Measurements from ENCODE around the gene TCF12. TPM values are rescaled to one million over a fixed set of nuclear protein-coding genes. Genes with fewer than 3 reads are reported as not detected.

The TCF12 gene
- total and polyA plus RNA-seq, 7 experiments from 2014 or later, result 51.3 to 99.4 (median 79.9) TPM

DNA sequence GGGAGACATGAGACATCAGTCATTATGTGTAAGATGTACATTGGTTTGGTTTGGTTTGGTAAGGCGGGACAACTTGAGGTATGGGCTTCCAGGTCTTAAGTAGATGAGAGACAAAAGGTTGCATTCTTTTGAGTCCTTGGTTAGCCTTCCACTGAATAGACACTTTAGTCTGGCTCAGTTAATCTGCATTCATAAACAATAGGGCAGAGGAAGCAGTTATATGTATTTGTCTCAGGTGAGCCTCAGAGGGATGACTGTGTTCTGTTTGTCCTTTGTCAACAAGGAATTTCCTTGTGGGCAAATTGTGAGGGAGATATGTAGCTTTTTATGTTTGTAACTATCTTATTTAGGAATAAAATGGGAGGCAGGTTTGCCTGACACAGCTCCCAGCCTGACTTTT lies 50.4 kb downstream of the TCF12 start:
- DNase-seq (no peak), ATAC-seq (no peak)
- Histone ChIP-seq H3K4me1 (ENCODE audit: control insufficient read depth in 2 of 2, insufficient read depth in 2 of 2, low read length in 2 of 2) (peaks cover 0 to 10% of the 10 kb centered on the region in 2 donors), H3K9me3 (ENCODE audit: control insufficient read depth in 2 of 3, low read length in 3 of 3) (no peaks in the 10 kb centered on the region), H3K27ac (ENCODE audit: low read depth, low read length) (no peak overlapping the region), H3K36me3 (ENCODE audit: control insufficient read depth in 2 of 3, insufficient read depth in 3 of 3, low read length in 3 of 3) (no peaks in the 10 kb centered on the region), H3K27me3 (ENCODE audit: control insufficient read depth in 2 of 2, insufficient read depth in 2 of 2, low read length in 2 of 2) (no peaks in the 10 kb centered on the region), H3K4me3 (ENCODE audit: low read length) (no peak overlapping the region)
- CTCF ChIA-PET, result no interaction called here
- H3K27ac Mint-ChIP-seq, result peak overlapping the region in 1 of 9 donors; percentile 57
- peaks cover 0 to 9% (median 5%) of the 10 kb centered on the region in 5 donors for H3K36me3 Mint-ChIP-seq
- no peaks in the 10 kb centered on the region for H3K27me3 Mint-ChIP-seq
- no peaks in the 10 kb centered on the region for H3K9me3 Mint-ChIP-seq
- H3K4me3 Mint-ChIP-seq, result peak overlapping the region in 1 of 10 donors; percentile 22
- peaks cover 34 to 79% (median 72%) of the 10 kb centered on the region in 7 donors for H3K4me1 Mint-ChIP-seq
- intact Hi-C loops (cut with micrococcal nuclease), result no loop called here
- POLR2A ChIA-PET, result no interaction called here

DNA sequence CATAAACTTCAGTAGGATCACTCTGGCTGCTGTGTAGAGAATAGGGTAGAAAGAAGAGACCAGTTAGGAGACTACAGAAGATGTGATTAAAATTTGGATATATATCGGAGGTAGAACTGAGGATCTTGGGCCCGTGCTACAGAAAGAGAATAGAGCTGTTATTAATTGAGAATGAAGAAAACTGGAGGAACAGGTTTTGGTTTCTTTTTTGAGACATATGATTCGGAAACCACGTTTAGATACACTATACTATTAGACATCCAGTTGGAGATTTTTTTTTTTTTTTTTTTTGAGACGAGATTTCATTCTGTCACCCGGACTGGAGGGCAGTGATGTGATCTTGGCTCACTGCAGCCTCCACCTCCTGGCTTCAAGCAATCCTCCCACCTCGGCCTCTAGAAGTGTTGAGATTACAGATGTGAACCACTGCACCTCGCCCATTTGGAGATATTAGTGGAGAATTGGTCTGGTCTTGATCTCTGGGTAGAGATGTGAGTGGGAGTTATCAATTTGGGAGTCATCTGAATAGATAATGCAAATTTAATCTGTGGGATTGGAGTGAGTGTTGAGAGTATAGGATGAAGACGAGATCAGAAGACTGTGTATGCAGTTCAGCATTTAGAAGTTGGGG lies 50.9 kb downstream of the TCF12 start:
- CTCF ChIA-PET, result no interaction called here
- no peak for ATAC-seq
- Histone ChIP-seq H3K27me3 (ENCODE audit: control insufficient read depth in 2 of 2, insufficient read depth in 2 of 2, low read length in 2 of 2) (no peaks in the 10 kb centered on the region), H3K4me1 (ENCODE audit: control insufficient read depth in 2 of 2, insufficient read depth in 2 of 2, low read length in 2 of 2) (peaks cover 0 to 6% of the 10 kb centered on the region in 2 donors), H3K27ac (ENCODE audit: low read depth, low read length) (no peak overlapping the region), H3K4me3 (ENCODE audit: low read length) (no peak overlapping the region), H3K9me3 (ENCODE audit: control insufficient read depth in 2 of 3, low read length in 3 of 3) (no peaks in the 10 kb centered on the region), H3K36me3 (ENCODE audit: control insufficient read depth in 2 of 3, insufficient read depth in 3 of 3, low read length in 3 of 3) (no peaks in the 10 kb centered on the region)
- H3K36me3 Mint-ChIP-seq, result peaks cover 0 to 9% (median 5%) of the 10 kb centered on the region in 5 donors
- H3K4me1 Mint-ChIP-seq, result peaks cover 34 to 79% (median 71%) of the 10 kb centered on the region in 7 donors
- intact Hi-C loops (cut with micrococcal nuclease), result no loop called here
- POLR2A ChIA-PET, result no interaction called here
- no peaks in the 10 kb centered on the region for H3K27me3 Mint-ChIP-seq
- DNase-seq, result no peak
- peak overlapping the region in 1 of 10 donors; percentile 22 for H3K4me3 Mint-ChIP-seq
- H3K9me3 Mint-ChIP-seq, result no peaks in the 10 kb centered on the region
- H3K27ac Mint-ChIP-seq, result peak overlapping the region in 1 of 9 donors; percentile 70

DNA sequence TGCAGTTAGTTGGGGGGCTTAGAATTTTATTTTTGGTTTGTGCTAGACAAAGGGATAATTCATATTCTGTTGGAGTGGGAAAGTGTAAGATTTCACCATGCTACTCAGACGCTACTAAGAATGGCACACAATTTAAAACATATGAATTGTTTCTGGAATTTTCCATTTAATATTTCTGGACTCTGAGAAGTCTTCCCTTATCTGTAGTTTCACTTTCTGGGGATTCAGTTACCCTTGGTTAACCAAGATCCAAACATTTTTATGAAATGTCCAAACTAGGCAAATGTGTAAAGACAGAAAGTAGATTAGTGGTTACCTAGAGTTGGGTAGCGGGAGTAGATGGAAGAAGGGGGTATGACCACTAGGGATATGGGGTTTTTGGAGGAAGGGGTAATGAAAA lies 53.1 kb downstream of the TCF12 start:
- H3K4me3 ChIP-seq (ENCODE audit: low read length), result no peak overlapping the region
- H3K27ac Mint-ChIP-seq, result peak overlapping the region in 1 of 9 donors; percentile 69
- ChIA-PET POLR2A (no interaction called here), CTCF (no interaction called here)
- DNase-seq (no peak), ATAC-seq (no peak)
- H3K36me3 Mint-ChIP-seq, result peaks cover 0 to 9% (median 5%) of the 10 kb centered on the region in 5 donors
- H3K36me3 ChIP-seq (ENCODE audit: control insufficient read depth in 2 of 3, insufficient read depth in 3 of 3, low read length in 3 of 3), result no peaks in the 10 kb centered on the region
- H3K27ac ChIP-seq (ENCODE audit: low read depth, low read length), result no peak overlapping the region
- H3K9me3 ChIP-seq (ENCODE audit: control insufficient read depth in 2 of 3, low read length in 3 of 3), result no peaks in the 10 kb centered on the region
- H3K4me1 Mint-ChIP-seq, result peaks cover 32 to 76% (median 68%) of the 10 kb centered on the region in 7 donors
- H3K27me3 ChIP-seq (ENCODE audit: control insufficient read depth in 2 of 2, insufficient read depth in 2 of 2, low read length in 2 of 2), result no peaks in the 10 kb centered on the region
- intact Hi-C loops (cut with micrococcal nuclease), result no loop called here
- H3K9me3 Mint-ChIP-seq, result no peaks in the 10 kb centered on the region
- no peaks in the 10 kb centered on the region for H3K27me3 Mint-ChIP-seq
- peaks cover 0 to 5% of the 10 kb centered on the region in 2 donors for H3K4me1 ChIP-seq (ENCODE audit: control insufficient read depth in 2 of 2, insufficient read depth in 2 of 2, low read length in 2 of 2)
- H3K4me3 Mint-ChIP-seq, result no peak overlapping the region

DNA sequence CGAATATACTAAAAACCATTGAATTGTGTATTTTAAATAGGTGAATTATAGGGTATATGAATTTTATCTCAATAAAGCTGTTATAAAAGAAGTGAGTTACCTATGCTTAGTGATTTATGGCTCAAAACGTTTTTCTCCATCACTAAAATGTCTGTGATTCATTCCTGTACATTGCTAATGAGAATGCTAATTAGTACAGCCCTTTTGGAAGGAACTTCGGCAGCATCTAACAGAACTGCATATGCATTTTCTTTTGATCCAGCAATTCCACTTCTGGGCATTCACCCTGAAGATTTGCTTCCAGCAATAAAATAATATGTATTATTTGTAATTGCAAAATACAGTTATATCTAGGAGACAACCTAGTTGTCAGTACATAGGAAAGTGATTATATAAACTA lies 53.6 kb downstream of the TCF12 start:
- intact Hi-C loops (cut with micrococcal nuclease), result loop anchor here in 1 of 2 donors (2.0 kb wide), 1 partner anchor 13 kb away; no protein-coding TSS in a partner anchor
- no peaks in the 10 kb centered on the region for H3K36me3 ChIP-seq (ENCODE audit: control insufficient read depth in 2 of 3, insufficient read depth in 3 of 3, low read length in 3 of 3)
- no peaks in the 10 kb centered on the region for H3K9me3 ChIP-seq (ENCODE audit: control insufficient read depth in 2 of 3, low read length in 3 of 3)
- ChIA-PET CTCF (no interaction called here), POLR2A (no interaction called here)
- Mint-ChIP-seq H3K4me1 (peaks cover 32 to 80% (median 69%) of the 10 kb centered on the region in 7 donors), H3K27me3 (no peaks in the 10 kb centered on the region), H3K9me3 (no peaks in the 10 kb centered on the region), H3K4me3 (no peak overlapping the region), H3K36me3 (peaks cover 0 to 9% (median 5%) of the 10 kb centered on the region in 5 donors), H3K27ac (peak overlapping the region in 2 of 9 donors; percentile 0 to 13)
- H3K4me1 ChIP-seq (ENCODE audit: control insufficient read depth in 2 of 2, insufficient read depth in 2 of 2, low read length in 2 of 2), result peaks cover 0 to 5% of the 10 kb centered on the region in 2 donors
- no peaks in the 10 kb centered on the region for H3K27me3 ChIP-seq (ENCODE audit: control insufficient read depth in 2 of 2, insufficient read depth in 2 of 2, low read length in 2 of 2)
- DNase-seq (no peak), ATAC-seq (no peak)
- H3K27ac ChIP-seq (ENCODE audit: low read depth, low read length), result no peak overlapping the region
- no peak overlapping the region for H3K4me3 ChIP-seq (ENCODE audit: low read length)

DNA sequence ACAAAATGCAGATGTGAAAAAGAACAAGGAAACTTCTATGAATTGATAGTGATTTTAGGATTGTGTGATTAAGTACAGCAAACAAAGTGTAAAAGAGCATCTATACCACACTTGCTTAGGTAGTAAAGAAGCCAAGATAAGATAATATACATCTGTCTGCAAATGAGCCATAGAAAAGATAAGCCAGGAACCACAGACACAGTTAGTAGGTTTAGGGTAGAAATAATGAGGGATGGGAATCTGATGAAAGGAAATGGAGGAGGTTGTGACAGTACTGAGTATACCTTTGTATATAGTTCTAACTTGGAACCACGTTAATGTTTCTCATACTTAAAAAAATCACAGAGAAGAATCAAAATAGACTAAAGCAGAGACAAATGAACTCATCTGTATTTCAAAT lies 54.0 kb downstream of the TCF12 start:
- POLR2A ChIA-PET, result no interaction called here
- no peak for DNase-seq
- CTCF ChIA-PET, result no interaction called here
- Histone ChIP-seq H3K27ac (ENCODE audit: low read depth, low read length) (no peak overlapping the region), H3K4me3 (ENCODE audit: low read length) (no peak overlapping the region), H3K4me1 (ENCODE audit: control insufficient read depth in 2 of 2, insufficient read depth in 2 of 2, low read length in 2 of 2) (peaks cover 0 to 5% of the 10 kb centered on the region in 2 donors), H3K36me3 (ENCODE audit: control insufficient read depth in 2 of 3, insufficient read depth in 3 of 3, low read length in 3 of 3) (no peaks in the 10 kb centered on the region), H3K9me3 (ENCODE audit: control insufficient read depth in 2 of 3, low read length in 3 of 3) (no peaks in the 10 kb centered on the region), H3K27me3 (ENCODE audit: control insufficient read depth in 2 of 2, insufficient read depth in 2 of 2, low read length in 2 of 2) (no peaks in the 10 kb centered on the region)
- peak overlapping the region in 4 of 9 donors; percentile 0 to 33 (median 9) for H3K27ac Mint-ChIP-seq
- H3K4me3 Mint-ChIP-seq, result peak overlapping the region in 1 of 10 donors; percentile 1
- peaks cover 30 to 80% (median 65%) of the 10 kb centered on the region in 7 donors for H3K4me1 Mint-ChIP-seq
- no peak for ATAC-seq
- H3K36me3 Mint-ChIP-seq, result peaks cover 0 to 8% (median 5%) of the 10 kb centered on the region in 5 donors
- no peaks in the 10 kb centered on the region for H3K27me3 Mint-ChIP-seq
- intact Hi-C loops (cut with micrococcal nuclease), result loop anchor here in 1 of 2 donors (2.0 kb wide), 1 partner anchor 14 kb away; no protein-coding TSS in a partner anchor
- H3K9me3 Mint-ChIP-seq, result no peaks in the 10 kb centered on the region

DNA sequence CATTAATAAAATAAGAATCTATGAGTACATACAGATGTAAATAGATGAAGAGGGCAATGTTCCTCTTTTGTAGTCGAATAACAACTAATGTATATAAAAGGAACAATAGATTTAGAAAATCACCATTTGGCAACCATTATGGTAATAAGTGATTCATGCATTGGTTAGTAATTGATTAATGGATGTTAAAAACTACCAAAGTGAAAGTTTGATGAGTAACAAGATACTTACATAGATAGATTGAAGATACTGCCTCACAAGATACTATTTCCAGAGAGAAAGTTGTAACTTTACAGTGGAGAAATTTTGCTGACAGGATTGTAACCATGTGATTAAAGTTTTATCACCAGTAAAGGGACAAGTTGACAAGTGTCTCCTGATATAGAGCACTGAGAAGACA lies 55.0 kb downstream of the TCF12 start:
- H3K27ac ChIP-seq (ENCODE audit: low read depth, low read length), result no peak overlapping the region
- H3K36me3 Mint-ChIP-seq, result peaks cover 0 to 8% (median 5%) of the 10 kb centered on the region in 5 donors
- peaks cover 0 to 5% of the 10 kb centered on the region in 2 donors for H3K4me1 ChIP-seq (ENCODE audit: control insufficient read depth in 2 of 2, insufficient read depth in 2 of 2, low read length in 2 of 2)
- H3K36me3 ChIP-seq (ENCODE audit: control insufficient read depth in 2 of 3, insufficient read depth in 3 of 3, low read length in 3 of 3), result no peaks in the 10 kb centered on the region
- ATAC-seq, result no peak
- ChIA-PET CTCF (no interaction called here), POLR2A (no interaction called here)
- no peak overlapping the region for H3K4me3 ChIP-seq (ENCODE audit: low read length)
- H3K4me1 Mint-ChIP-seq, result peaks cover 29 to 72% (median 57%) of the 10 kb centered on the region in 7 donors
- H3K27ac Mint-ChIP-seq, result no peak overlapping the region
- no peaks in the 10 kb centered on the region for H3K9me3 Mint-ChIP-seq
- no peak overlapping the region for H3K4me3 Mint-ChIP-seq
- H3K27me3 Mint-ChIP-seq, result no peaks in the 10 kb centered on the region
- no peak for DNase-seq
- intact Hi-C loops (cut with micrococcal nuclease), result loop anchor here in 1 of 2 donors (2.0 kb wide), 1 partner anchor 15 kb away; no protein-coding TSS in a partner anchor
- no peaks in the 10 kb centered on the region for H3K27me3 ChIP-seq (ENCODE audit: control insufficient read depth in 2 of 2, insufficient read depth in 2 of 2, low read length in 2 of 2)
- no peaks in the 10 kb centered on the region for H3K9me3 ChIP-seq (ENCODE audit: control insufficient read depth in 2 of 3, low read length in 3 of 3)

DNA sequence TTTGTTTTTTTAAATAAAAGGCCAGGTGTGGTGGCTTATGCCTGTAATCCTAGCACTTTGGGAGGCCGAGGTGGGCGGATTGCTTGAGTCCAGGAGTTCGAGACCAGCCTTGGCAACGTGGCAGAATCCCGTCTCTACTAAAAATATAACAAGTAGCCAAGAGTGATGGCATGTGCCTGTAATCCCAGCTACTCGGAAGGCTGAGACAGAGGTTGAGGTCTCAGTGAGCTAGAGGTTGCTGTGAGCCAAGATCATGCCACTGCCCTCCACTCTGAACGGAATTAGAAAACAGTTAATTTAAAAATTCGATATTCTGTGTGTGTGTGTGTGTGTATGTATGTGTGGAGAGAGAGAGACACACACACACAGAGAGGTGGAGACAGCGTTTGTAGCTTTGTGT lies 58.8 kb downstream of the TCF12 start:
- Mint-ChIP-seq H3K27me3 (no peaks in the 10 kb centered on the region), H3K27ac (peak overlapping the region in 2 of 9 donors; percentile 15 to 17), H3K9me3 (no peaks in the 10 kb centered on the region), H3K36me3 (peaks cover 0 to 4% (median 0%) of the 10 kb centered on the region in 5 donors), H3K4me1 (peaks cover 22 to 74% (median 61%) of the 10 kb centered on the region in 7 donors), H3K4me3 (no peak overlapping the region)
- H3K4me3 ChIP-seq (ENCODE audit: low read length), result no peak overlapping the region
- DNase-seq (no peak), ATAC-seq (no peak)
- H3K4me1 ChIP-seq (ENCODE audit: control insufficient read depth in 2 of 2, insufficient read depth in 2 of 2, low read length in 2 of 2), result peaks cover 0 to 20% of the 10 kb centered on the region in 2 donors
- no peaks in the 10 kb centered on the region for H3K9me3 ChIP-seq (ENCODE audit: control insufficient read depth in 2 of 3, low read length in 3 of 3)
- H3K27me3 ChIP-seq (ENCODE audit: control insufficient read depth in 2 of 2, insufficient read depth in 2 of 2, low read length in 2 of 2), result no peaks in the 10 kb centered on the region
- no peaks in the 10 kb centered on the region for H3K36me3 ChIP-seq (ENCODE audit: control insufficient read depth in 2 of 3, insufficient read depth in 3 of 3, low read length in 3 of 3)
- ChIA-PET CTCF (no interaction called here), POLR2A (interaction anchor here (0.6 kb wide), 1 partner anchor 77 kb away, joined by 3 read pairs; no protein-coding TSS in a partner anchor)
- intact Hi-C loops (cut with micrococcal nuclease), result no loop called here
- no peak overlapping the region for H3K27ac ChIP-seq (ENCODE audit: low read depth, low read length)
